ENCODE measurements around the gene PHLPP1.

DNA sequence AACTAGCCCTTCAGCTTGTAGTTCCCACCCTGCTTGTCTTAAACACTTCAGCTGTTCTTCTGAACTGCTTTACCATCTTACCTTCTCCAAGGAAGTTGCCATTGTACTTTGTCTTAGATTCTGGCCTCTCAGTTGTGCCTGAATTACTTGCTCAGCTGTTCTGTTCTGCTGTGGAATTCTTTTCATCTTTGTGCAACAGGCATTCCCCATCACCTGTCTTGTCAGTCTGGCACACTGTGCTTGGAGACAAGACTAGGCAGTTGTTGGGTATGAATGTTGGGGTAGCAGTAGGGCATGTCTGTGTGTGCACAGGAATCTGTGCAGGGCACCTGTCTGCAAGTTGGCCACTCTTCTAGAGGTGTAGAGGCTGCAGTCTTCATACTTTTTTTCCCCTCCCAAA is 38.7 kb downstream of the PHLPP1 start:
- TF ChIP-seq, protein P1, sequence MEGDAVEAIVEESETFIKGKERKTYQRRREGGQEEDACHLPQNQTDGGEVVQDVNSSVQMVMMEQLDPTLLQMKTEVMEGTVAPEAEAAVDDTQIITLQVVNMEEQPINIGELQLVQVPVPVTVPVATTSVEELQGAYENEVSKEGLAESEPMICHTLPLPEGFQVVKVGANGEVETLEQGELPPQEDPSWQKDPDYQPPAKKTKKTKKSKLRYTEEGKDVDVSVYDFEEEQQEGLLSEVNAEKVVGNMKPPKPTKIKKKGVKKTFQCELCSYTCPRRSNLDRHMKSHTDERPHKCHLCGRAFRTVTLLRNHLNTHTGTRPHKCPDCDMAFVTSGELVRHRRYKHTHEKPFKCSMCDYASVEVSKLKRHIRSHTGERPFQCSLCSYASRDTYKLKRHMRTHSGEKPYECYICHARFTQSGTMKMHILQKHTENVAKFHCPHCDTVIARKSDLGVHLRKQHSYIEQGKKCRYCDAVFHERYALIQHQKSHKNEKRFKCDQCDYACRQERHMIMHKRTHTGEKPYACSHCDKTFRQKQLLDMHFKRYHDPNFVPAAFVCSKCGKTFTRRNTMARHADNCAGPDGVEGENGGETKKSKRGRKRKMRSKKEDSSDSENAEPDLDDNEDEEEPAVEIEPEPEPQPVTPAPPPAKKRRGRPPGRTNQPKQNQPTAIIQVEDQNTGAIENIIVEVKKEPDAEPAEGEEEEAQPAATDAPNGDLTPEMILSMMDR (IDR thresholded peaks at IDR 0.05): no peak
- no peak for TF ChIP-seq POLR2A (IDR thresholded peaks at IDR 0.05)
